Measurements from ENCODE around the gene CTXN1.

Gene CTXN1

DNA sequence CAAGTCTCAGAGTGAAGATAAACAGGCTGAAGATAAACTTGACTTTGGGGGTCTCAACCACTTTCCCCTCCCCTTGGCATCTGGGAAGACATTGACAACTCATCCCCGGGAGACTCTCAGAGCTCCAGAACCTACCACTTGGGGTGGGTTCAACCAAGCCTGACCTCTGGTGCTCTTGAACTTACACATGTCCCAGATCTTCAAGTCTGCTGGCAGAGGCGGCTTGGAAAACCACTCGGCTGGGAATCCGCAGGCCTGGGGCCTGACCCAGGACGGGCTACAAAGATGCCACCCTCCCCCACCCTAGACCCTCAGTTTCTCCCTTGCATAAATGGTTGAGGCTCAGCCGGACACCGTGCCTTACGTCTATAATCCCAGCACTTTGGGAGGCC is 37.1 kb downstream of the CTXN1 start:
- H3K4me1 ChIP-seq (ENCODE audit: control insufficient read depth, insufficient read depth, low read length): peaks cover 9% of the 10 kb centered on the region; the same call in 1 of the 2 replicates
- H3K4me3 ChIP-seq (ENCODE audit: low read depth, low read length): peak overlapping the region; percentile 76
- peak overlapping the region; percentile 54; the same call in 1 of the 2 replicates for H3K27ac ChIP-seq (ENCODE audit: extremely low read depth, low read depth, low read length)
- ChIA-PET CTCF (interaction anchor here (0.6 to 1.4 kb wide), 6 partner anchors 10 to 497 kb away, joined by 3 to 6 read pairs (median 4); no protein-coding TSS in a partner anchor), POLR2A (interaction anchor here (1.2 to 4.1 kb wide), 8 partner anchors 9 to 31 kb away, joined by 3 to 30 read pairs (median 11); partner anchors contain the start of genes MAP2K7 and SNAPC2)
- TF ChIP-seq PRDM2 (tag by site-specific recombination; IDR thresholded peaks at IDR 0.05; ENCODE audit: borderline replicate concordance) (no peak), GLIS2 (tag by site-specific recombination; IDR thresholded peaks at IDR 0.05) (0 out of 2 replicates have a peak, but pooled peaks have one; percentile 39), ZNF514 (tag by site-specific recombination; IDR thresholded peaks at IDR 0.05) (no peak), ZNF362 (tag by site-specific recombination; IDR thresholded peaks at IDR 0.05) (no peak), ZNF341 (tag by site-specific recombination; IDR thresholded peaks at IDR 0.05; ENCODE audit: low read depth) (no peak), KLF16 (tag by site-specific recombination; IDR thresholded peaks at IDR 0.05) (no peak)
- TF ChIP-seq, protein P1, sequence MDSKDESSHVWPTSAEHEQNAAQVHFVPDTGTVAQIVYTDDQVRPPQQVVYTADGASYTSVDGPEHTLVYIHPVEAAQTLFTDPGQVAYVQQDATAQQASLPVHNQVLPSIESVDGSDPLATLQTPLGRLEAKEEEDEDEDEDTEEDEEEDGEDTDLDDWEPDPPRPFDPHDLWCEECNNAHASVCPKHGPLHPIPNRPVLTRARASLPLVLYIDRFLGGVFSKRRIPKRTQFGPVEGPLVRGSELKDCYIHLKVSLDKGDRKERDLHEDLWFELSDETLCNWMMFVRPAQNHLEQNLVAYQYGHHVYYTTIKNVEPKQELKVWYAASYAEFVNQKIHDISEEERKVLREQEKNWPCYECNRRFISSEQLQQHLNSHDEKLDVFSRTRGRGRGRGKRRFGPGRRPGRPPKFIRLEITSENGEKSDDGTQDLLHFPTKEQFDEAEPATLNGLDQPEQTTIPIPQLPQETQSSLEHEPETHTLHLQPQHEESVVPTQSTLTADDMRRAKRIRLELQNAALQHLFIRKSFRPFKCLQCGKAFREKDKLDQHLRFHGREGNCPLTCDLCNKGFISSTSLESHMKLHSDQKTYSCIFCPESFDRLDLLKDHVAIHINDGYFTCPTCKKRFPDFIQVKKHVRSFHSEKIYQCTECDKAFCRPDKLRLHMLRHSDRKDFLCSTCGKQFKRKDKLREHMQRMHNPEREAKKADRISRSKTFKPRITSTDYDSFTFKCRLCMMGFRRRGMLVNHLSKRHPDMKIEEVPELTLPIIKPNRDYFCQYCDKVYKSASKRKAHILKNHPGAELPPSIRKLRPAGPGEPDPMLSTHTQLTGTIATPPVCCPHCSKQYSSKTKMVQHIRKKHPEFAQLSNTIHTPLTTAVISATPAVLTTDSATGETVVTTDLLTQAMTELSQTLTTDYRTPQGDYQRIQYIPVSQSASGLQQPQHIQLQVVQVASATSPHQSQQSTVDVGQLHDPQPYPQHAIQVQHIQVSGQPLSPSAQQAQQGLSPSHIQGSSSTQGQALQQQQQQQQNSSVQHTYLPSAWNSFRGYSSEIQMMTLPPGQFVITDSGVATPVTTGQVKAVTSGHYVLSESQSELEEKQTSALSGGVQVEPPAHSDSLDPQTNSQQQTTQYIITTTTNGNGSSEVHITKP (tag by site-specific recombination; IDR thresholded peaks at IDR 0.05): peak; percentile 74
- H3K36me3 ChIP-seq (ENCODE audit: control insufficient read depth in 2 of 2, insufficient read depth in 1 of 2, low read length in 2 of 2): no peaks in the 10 kb centered on the region; a peak in 1 of 3 replicates
- H3K9me3 ChIP-seq (ENCODE audit: control insufficient read depth, insufficient read depth, low read depth, low read length): no peaks in the 10 kb centered on the region

GRCh38 chr19:7888145-7888825 is 37.6 kb downstream of the CTXN1 start, which contains the start of gene LRRC8E:
TSS of gene LRRC8E (plus strand) at chr19:7888510. CDS start at chr19:7895604, 7,094 bp downstream.
- ChIA-PET CTCF (interaction anchor here (0.6 to 1.4 kb wide), 8 partner anchors 9 to 498 kb away, joined by 3 to 6 read pairs (median 3); no protein-coding TSS in a partner anchor), POLR2A (interaction anchor here (0.6 to 4.1 kb wide), 12 partner anchors 8 to 617 kb away, joined by 3 to 30 read pairs (median 4); partner anchors contain the start of genes MAP2K7, PET100 and SNAPC2)
- Histone ChIP-seq H3K4me1 (ENCODE audit: control insufficient read depth, insufficient read depth, low read length) (peaks cover 9% of the 10 kb centered on the region; the same call in 1 of the 2 replicates), H3K27ac (ENCODE audit: extremely low read depth, low read depth, low read length) (peak within 1 kb of the TSS; percentile 54; the same call in 1 of the 2 replicates), H3K4me3 (ENCODE audit: low read depth, low read length) (peak within 1 kb of the TSS; percentile 76), H3K9me3 (ENCODE audit: control insufficient read depth, insufficient read depth, low read depth, low read length) (no peaks in the 10 kb centered on the region), H3K36me3 (ENCODE audit: control insufficient read depth in 2 of 2, insufficient read depth in 1 of 2, low read length in 2 of 2) (no peaks in the 10 kb centered on the region; a peak in 1 of 3 replicates)
- no peak for TF ChIP-seq ZNF292 (tag by site-specific recombination; IDR thresholded peaks at IDR 0.05; ENCODE audit: borderline replicate concordance, low read depth)
- peak; percentile 73; the same call in 1 of the 2 replicates for TF ChIP-seq SP7 (tag by site-specific recombination; IDR thresholded peaks at IDR 0.05)
- no peak for TF ChIP-seq ZNF280C (tag by site-specific recombination; IDR thresholded peaks at IDR 0.05)
- TF ChIP-seq ZNF239 (tag by site-specific recombination; IDR thresholded peaks at IDR 0.05): no peak
- TF ChIP-seq ZBTB17 (tag by site-specific recombination; IDR thresholded peaks at IDR 0.05): no peak
- no peak for TF ChIP-seq BCL6B (tag by site-specific recombination; IDR thresholded peaks at IDR 0.05)
- no peak for TF ChIP-seq ZNF37A (tag by site-specific recombination; IDR thresholded peaks at IDR 0.05)
- TF ChIP-seq EGR2 (tag by site-specific recombination; IDR thresholded peaks at IDR 0.05; ENCODE audit: low read depth): peak; percentile 56
- no peak for TF ChIP-seq ZNF776 (tag by site-specific recombination; IDR thresholded peaks at IDR 0.05; ENCODE audit: borderline replicate concordance)
- TF ChIP-seq ZNF623 (tag by site-specific recombination; IDR thresholded peaks at IDR 0.05): no peak
